Measurements from ENCODE around the gene BCAS3.
"Not testable (repeated sequence)": the region's sequence is repeated elsewhere in the genome, so short reads cannot be mapped to it uniquely, and the experiment has no call there.

The BCAS3 gene

DNA sequence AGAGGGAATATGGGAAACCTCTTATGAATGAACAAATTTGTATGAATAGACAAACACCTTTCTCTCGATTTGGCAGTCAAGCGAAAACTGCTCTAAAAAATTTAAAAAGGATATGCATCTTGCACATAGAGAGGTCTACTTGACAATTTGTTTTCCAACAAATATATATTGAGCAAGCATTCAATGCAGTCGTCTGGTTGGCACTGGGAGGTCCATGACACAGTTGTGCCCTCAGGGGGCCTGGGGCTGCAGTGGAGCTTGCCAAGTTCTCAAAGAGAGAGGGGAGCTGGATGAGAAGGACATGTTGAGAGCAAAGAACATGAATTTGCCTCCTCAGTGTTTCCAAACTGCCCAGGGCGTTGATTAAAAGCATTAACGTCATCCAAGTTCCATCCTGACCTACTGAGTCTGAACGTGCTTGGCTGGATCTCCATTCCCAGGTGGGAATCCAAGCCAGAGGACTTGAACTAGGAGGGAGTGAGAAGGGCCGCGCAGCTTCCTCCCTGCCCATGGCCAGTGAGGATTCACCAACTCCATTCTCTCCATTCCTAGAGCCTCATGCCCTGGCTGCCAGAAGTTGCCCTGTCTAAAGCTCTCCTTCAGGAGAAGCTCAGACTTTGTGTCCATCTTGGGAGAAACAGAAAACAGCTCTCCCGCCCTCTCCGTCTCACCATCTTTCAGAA, 746.5 kb downstream of the BCAS3 start:
- FAIRE-seq (no peak), DNase-seq (ENCODE audit: insufficient read length, low spot score) (no peak)
- TF ChIP-seq SPI1 (IDR thresholded peaks at IDR 0.05; ENCODE audit: low read depth, low read length) (no peak), PAX5 (IDR thresholded peaks at IDR 0.05; ENCODE audit: insufficient read depth, low read length, severe bottlenecking) (no peak), TAF1 (IDR thresholded peaks at IDR 0.05; ENCODE audit: low read depth, low read length) (no peak), POLR2AphosphoS5 (IDR thresholded peaks at IDR 0.05; ENCODE audit: low read depth, low read length) (no peak), POU2F2 (IDR thresholded peaks at IDR 0.05; ENCODE audit: low read depth, low read length) (no peak), POLR2A (IDR thresholded peaks at IDR 0.05; ENCODE audit: low read depth, low read length) (no peak)

DNA sequence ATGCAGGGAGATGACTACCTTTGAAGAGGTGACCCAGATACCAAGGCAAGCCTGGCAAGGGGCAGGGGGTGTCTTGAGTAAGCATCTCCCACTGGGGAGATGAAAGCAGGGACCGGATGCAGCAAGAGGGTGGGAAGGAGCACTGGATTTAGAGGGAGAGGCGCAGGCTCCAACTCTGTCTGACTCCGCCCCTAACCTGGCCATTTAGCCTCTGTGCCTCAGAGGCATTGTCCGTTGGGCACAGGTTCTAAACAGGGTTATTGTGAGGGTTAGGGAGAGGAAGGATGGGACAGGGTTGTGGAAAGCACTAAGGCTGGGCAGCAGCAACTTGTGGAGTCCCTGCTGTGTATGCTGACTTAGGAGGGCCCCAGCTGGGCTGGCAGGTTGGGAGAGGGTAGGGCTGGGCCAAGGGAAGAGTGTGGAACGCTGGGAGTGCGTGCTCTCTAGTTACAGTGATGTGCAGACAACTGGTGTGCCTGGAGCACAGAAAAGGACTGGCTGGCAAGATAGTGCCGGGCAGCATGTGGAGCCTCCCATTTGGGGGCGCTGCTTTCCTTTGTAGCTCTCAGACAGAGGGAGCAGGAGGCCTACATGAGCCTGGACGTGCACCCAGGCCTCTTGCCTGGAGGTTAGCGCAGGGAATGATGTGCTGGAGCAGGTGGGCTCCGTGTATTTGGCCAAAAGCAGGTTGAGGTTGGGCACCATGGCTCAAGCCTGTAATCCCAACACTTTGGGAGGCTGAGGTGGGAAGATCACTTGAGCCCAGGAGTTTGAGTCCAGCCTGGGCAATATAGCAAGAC, 748.2 kb downstream of the BCAS3 start:
- DNase-seq (ENCODE audit: insufficient read length, low spot score) (no peak), FAIRE-seq (no peak)
- TF ChIP-seq TAF1 (IDR thresholded peaks at IDR 0.05; ENCODE audit: low read depth, low read length) (no peak), POU2F2 (IDR thresholded peaks at IDR 0.05; ENCODE audit: low read depth, low read length) (no peak), SPI1 (IDR thresholded peaks at IDR 0.05; ENCODE audit: low read depth, low read length) (no peak), POLR2A (IDR thresholded peaks at IDR 0.05; ENCODE audit: low read depth, low read length) (no peak), POLR2AphosphoS5 (IDR thresholded peaks at IDR 0.05; ENCODE audit: low read depth, low read length) (no peak), PAX5 (IDR thresholded peaks at IDR 0.05; ENCODE audit: insufficient read depth, low read length, severe bottlenecking) (no peak)

DNA sequence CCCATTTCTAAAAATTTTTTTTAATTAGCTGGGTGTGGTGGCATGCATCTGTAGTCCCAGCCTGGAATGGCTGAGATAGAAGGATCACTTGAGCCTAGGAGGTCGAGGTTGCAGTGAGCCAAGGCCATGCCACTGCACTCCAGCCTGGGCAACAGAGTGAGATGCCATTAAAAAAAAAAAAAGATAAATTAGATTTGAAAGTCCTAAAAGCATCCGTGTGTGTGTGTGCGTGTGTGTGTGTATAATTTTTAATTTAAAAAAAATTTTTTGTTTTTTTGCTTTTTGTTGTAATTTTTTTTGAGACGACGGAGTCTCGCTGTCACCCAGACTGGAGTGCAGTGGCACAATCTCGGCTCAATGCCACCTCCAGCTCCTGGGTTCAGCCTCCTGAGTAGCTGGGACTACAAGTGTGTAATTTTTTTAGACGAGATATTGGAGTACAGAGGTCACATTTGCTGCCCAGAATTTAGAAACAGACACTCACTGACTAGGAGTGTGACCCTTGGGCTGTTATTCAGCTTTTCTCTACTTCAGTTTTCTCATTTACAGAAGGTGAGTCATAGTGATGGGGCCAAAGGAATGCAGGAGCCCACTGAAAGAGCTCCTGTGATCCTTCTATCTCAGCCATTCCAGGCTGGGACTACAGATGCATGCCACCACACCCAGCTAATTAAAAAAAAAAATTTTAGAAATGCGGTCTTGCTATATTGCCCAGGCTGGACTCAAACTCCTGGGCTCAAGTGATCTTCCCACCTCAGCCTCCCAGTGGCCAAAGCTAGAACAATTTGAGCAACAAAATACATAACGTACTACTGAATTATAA, 749.0 kb downstream of the BCAS3 start:
- no peak for DNase-seq (ENCODE audit: insufficient read length, low spot score)
- TF ChIP-seq SPI1 (IDR thresholded peaks at IDR 0.05; ENCODE audit: low read depth, low read length) = no peak
- FAIRE-seq = no peak

- TF ChIP-seq TAF1 (IDR thresholded peaks at IDR 0.05; ENCODE audit: low read depth, low read length) (no peak), SPI1 (IDR thresholded peaks at IDR 0.05; ENCODE audit: low read depth, low read length) (no peak), POU2F2 (IDR thresholded peaks at IDR 0.05; ENCODE audit: low read depth, low read length) (no peak), POLR2AphosphoS5 (IDR thresholded peaks at IDR 0.05; ENCODE audit: low read depth, low read length) (no peak), PAX5 (IDR thresholded peaks at IDR 0.05; ENCODE audit: insufficient read depth, low read length, severe bottlenecking) (no peak), POLR2A (IDR thresholded peaks at IDR 0.05; ENCODE audit: low read depth, low read length) (no peak)
- FAIRE-seq (no peak), DNase-seq (ENCODE audit: insufficient read length, low spot score) (no peak)
Observed at GRCh38 chr17:61427567-61427966, 749.9 kb downstream of the BCAS3 start.

DNA sequence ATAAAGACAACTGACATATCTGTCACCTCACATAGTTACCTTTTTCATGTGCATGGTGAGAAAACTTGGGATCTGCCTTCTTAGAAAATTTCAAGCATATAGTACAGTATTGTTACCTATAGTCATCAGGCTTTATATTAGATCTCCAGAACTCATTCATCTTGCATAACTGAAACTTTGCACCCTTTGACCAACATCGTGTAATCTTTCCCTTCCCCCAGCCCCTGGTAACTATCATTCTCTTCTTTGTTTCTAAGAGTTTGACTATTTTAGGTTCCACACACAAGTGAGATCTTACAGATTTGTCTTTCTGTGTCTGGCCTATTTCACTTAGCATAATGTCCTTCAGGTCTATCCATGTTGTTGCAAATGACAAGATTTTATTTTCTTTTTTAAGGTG, 751.6 kb downstream of the BCAS3 start:
- FAIRE-seq (no peak), DNase-seq (ENCODE audit: insufficient read length, low spot score) (no peak)
- TF ChIP-seq POLR2A (IDR thresholded peaks at IDR 0.05; ENCODE audit: low read depth, low read length) (no peak), POLR2AphosphoS5 (IDR thresholded peaks at IDR 0.05; ENCODE audit: low read depth, low read length) (no peak), PAX5 (IDR thresholded peaks at IDR 0.05; ENCODE audit: insufficient read depth, low read length, severe bottlenecking) (no peak), SPI1 (IDR thresholded peaks at IDR 0.05; ENCODE audit: low read depth, low read length) (no peak), TAF1 (IDR thresholded peaks at IDR 0.05; ENCODE audit: low read depth, low read length) (no peak), POU2F2 (IDR thresholded peaks at IDR 0.05; ENCODE audit: low read depth, low read length) (no peak)

- FAIRE-seq; DNase-seq (ENCODE audit: insufficient read length, low spot score): not testable (repeated sequence)
Observed at GRCh38 chr17:61429831-61430230, 752.2 kb downstream of the BCAS3 start.

GRCh38 chr17:61431594-61432311, 754.1 kb downstream of the BCAS3 start:
- no peak for FAIRE-seq
- DNase-seq (ENCODE audit: insufficient read length, low spot score) = no peak
- TF ChIP-seq POLR2AphosphoS5 (IDR thresholded peaks at IDR 0.05; ENCODE audit: low read depth, low read length) (no peak), TAF1 (IDR thresholded peaks at IDR 0.05; ENCODE audit: low read depth, low read length) (no peak), SPI1 (IDR thresholded peaks at IDR 0.05; ENCODE audit: low read depth, low read length) (no peak), POU2F2 (IDR thresholded peaks at IDR 0.05; ENCODE audit: low read depth, low read length) (no peak), POLR2A (IDR thresholded peaks at IDR 0.05; ENCODE audit: low read depth, low read length) (no peak), PAX5 (IDR thresholded peaks at IDR 0.05; ENCODE audit: insufficient read depth, low read length, severe bottlenecking) (no peak)

GRCh38 chr17:61436273-61436672, 758.6 kb downstream of the BCAS3 start:
- DNase-seq (ENCODE audit: insufficient read length, low spot score) (no peak), FAIRE-seq (no peak)
- TF ChIP-seq POU2F2 (IDR thresholded peaks at IDR 0.05; ENCODE audit: low read depth, low read length) (no peak), POLR2A (IDR thresholded peaks at IDR 0.05; ENCODE audit: low read depth, low read length) (no peak)

- TF ChIP-seq TAF1 (IDR thresholded peaks at IDR 0.05; ENCODE audit: low read depth, low read length) (no peak), POLR2AphosphoS5 (IDR thresholded peaks at IDR 0.05; ENCODE audit: low read depth, low read length) (no peak), POLR2A (IDR thresholded peaks at IDR 0.05; ENCODE audit: low read depth, low read length) (no peak), PAX5 (IDR thresholded peaks at IDR 0.05; ENCODE audit: insufficient read depth, low read length, severe bottlenecking) (no peak), SPI1 (IDR thresholded peaks at IDR 0.05; ENCODE audit: low read depth, low read length) (no peak)
- DNase-seq (ENCODE audit: insufficient read length, low spot score) (no peak), FAIRE-seq (no peak)
Observed at GRCh38 chr17:61436995-61437704, 759.5 kb downstream of the BCAS3 start.
